RWPE2 (cell line): Measurements from ENCODE around the gene S1PR3.

Experiments used
- ATAC-seq: fragments of 200-7000 bp; cut with Tn5 transposase; 3 replicates; pipeline ENCODE4 v1.9.1; 2021; ENCODE audit warnings: low read depth
- DNase-seq: peaks from one replicate; pipeline ENCODE4 v3.0.0-alpha.2; 2020; ENCODE audit warnings: low spot score
- H3K27ac ChIP-seq: fragments of 450-650 bp; 2 replicates; pipeline ENCODE4 v1.5.1; 2017; ENCODE audit warnings: mild to moderate bottlenecking; ENCODE audit not compliant: poor library complexity, severe bottlenecking
- H3K27me3 ChIP-seq: fragments of 250-450 bp; sonication (Bioruptor Pico); 2 replicates; pipeline ENCODE4 v1.5.1; 2021; ENCODE audit warnings: mild to moderate bottlenecking, moderate library complexity; ENCODE audit not compliant: insufficient read depth, poor library complexity, severe bottlenecking
- H3K36me3 ChIP-seq: fragments of 250-450 bp; sonication (Bioruptor Pico); 2 replicates; pipeline ENCODE4 v1.5.1; 2020; ENCODE audit warnings: low read depth, mild to moderate bottlenecking, moderate library complexity
- H3K4me1 ChIP-seq: fragments of 250-450 bp; sonication (Bioruptor Pico); 2 replicates; pipeline ENCODE4 v1.5.1; 2021; ENCODE audit warnings: mild to moderate bottlenecking, moderate library complexity; ENCODE audit not compliant: insufficient read depth, poor library complexity, severe bottlenecking
- H3K4me3 ChIP-seq: fragments of 250-450 bp; sonication (Bioruptor Pico); 2 replicates; pipeline ENCODE4 v1.5.1; 2021; ENCODE audit warnings: mild to moderate bottlenecking, moderate library complexity; ENCODE audit not compliant: severe bottlenecking
- H3K9me3 ChIP-seq: fragments of 250-450 bp; sonication (Bioruptor Pico); 2 replicates; pipeline ENCODE4 v1.5.1; 2021; ENCODE audit warnings: mild to moderate bottlenecking, moderate library complexity; ENCODE audit not compliant: severe bottlenecking
- TF ChIP-seq, protein P1 (sequence below): fragments of 450-650 bp; IDR thresholded peaks from one replicate; pipeline ENCODE4 v1.5.1; 2017; ENCODE audit warnings: mild to moderate bottlenecking, moderate library complexity; ENCODE audit not compliant: poor library complexity, severe bottlenecking

S1PR3 gene

DNA sequence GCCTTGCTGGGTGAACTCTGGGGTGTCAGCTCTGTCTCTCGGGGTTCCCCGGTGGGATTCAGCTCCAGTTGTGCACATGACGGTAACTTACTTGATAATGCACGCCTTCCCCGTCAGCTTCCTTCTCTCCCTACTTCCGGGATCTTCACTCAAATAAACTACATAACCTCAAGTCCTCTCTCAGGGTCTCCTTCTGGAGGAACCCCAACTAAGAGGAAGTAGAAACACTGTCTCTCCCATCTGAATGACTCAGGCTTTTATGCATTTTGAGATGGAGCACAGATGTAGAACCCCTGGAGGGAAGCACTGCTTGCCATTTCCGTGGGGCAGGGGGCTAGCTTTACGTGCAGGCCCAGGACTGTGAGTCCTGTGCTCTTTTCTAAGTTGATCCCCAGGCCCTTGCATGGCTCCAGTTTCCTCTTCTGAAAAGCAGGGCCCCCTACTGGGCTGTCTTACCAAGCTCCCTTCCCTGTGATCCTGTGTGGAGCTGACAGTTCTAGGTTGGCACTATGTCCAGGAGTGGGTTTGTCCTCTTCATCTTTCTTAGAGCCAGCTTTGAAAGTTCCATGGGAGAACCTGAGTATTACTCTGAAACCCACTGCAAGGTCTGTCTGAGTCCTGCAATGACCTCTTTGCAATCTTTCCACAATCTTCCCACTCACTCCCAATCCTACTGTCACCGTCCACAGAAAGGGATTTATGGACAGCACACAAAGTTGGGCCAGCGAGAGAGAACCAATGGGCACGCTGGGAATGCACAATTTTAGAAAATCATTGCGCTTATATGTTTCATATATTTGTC, 17.7 kb downstream of the S1PR3 start:
- H3K27ac ChIP-seq = no peak overlapping the region
- H3K36me3 ChIP-seq = no peaks in the 10 kb centered on the region

DNA sequence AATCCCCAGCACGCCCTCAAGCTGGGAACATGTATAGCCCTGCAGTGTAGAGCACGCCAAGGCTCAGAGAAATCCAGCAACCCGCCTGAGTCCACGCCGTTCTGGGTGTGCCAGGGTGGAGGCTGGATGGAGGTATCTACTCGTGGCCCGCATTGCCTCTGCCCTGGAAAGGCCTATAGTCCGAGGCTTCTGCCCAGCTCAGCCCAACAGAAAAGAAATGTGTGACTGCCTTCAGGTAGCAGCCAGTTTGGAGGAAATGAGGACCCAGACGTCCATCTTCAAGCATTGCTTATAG, 18.2 kb downstream of the S1PR3 start:
- no peaks in the 10 kb centered on the region for H3K27me3 ChIP-seq
- no peaks in the 10 kb centered on the region for H3K4me1 ChIP-seq
- H3K9me3 ChIP-seq = no peaks in the 10 kb centered on the region
- DNase-seq = no peak
- H3K4me3 ChIP-seq = no peak overlapping the region
- H3K36me3 ChIP-seq = no peaks in the 10 kb centered on the region
- ATAC-seq = no peak
- H3K27ac ChIP-seq = no peak overlapping the region
- TF ChIP-seq, protein P1, sequence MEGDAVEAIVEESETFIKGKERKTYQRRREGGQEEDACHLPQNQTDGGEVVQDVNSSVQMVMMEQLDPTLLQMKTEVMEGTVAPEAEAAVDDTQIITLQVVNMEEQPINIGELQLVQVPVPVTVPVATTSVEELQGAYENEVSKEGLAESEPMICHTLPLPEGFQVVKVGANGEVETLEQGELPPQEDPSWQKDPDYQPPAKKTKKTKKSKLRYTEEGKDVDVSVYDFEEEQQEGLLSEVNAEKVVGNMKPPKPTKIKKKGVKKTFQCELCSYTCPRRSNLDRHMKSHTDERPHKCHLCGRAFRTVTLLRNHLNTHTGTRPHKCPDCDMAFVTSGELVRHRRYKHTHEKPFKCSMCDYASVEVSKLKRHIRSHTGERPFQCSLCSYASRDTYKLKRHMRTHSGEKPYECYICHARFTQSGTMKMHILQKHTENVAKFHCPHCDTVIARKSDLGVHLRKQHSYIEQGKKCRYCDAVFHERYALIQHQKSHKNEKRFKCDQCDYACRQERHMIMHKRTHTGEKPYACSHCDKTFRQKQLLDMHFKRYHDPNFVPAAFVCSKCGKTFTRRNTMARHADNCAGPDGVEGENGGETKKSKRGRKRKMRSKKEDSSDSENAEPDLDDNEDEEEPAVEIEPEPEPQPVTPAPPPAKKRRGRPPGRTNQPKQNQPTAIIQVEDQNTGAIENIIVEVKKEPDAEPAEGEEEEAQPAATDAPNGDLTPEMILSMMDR = no peak

More for the DNA sequence above, 17.7 kb downstream of the S1PR3 start:
- DNase-seq (no peak), ATAC-seq (no peak)
- Histone ChIP-seq H3K9me3 (no peaks in the 10 kb centered on the region), H3K4me1 (no peaks in the 10 kb centered on the region), H3K27me3 (no peaks in the 10 kb centered on the region), H3K4me3 (no peak overlapping the region)
- TF ChIP-seq, protein P1 = no peak

DNA sequence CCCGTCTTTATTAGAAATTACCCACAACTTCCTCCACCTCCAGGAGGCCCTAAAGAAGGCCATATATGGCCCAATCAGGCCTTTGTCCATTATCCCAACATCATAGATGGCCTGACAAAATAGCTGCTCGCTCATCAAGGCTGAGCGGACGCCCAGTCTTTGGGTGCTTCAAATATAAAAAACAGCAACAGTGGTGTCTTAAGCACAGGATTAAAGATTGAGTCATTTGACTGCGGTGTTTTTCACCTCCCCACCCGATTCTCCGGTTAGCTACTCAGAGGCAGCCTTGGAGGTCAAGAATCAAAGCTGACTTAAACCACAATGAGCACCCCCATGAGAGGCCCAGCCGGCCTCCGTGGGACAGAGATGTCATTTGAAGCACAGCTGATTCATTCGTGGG, 18.8 kb downstream of the S1PR3 start:
- H3K36me3 ChIP-seq = no peaks in the 10 kb centered on the region
- H3K27ac ChIP-seq = no peak overlapping the region
- H3K27me3 ChIP-seq = no peaks in the 10 kb centered on the region
- no peaks in the 10 kb centered on the region for H3K9me3 ChIP-seq
- DNase-seq (no peak), ATAC-seq (no peak)
- H3K4me3 ChIP-seq = no peak overlapping the region
- no peaks in the 10 kb centered on the region for H3K4me1 ChIP-seq
- TF ChIP-seq, protein P1 = no peak

DNA sequence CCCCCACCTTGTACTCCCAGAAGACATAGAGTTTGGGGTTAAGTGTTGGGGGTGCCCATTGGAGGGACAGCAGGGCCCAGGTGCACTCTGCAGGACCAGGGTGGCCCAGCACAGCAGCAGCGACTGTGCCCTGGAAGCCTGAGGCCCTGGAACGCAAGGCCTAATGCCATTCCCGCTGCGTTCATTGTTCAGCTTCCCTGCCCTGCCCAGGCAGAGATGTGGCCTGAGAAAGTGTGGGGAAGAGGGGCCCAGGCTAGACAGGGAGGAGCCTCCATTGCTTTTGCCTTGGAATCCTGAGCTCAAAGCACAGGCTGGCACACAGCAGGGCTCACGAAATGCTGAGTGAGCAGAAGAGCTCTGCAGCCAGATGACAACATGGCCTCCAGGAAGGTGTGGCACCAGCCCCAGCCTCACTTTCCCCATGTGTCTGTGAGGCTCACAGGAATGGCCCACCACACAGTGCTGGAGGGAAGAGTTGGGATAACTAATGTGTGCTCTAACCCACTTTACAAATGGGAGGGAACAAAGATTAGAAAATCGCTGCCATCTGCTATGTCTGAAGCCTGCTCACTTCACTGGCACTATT, 19.4 kb downstream of the S1PR3 start:
- H3K27ac ChIP-seq = no peak overlapping the region
- H3K4me3 ChIP-seq = no peak overlapping the region
- no peak for DNase-seq
- TF ChIP-seq, protein P1 = no peak
- ATAC-seq = no peak
- H3K9me3 ChIP-seq = no peaks in the 10 kb centered on the region
- H3K27me3 ChIP-seq = no peaks in the 10 kb centered on the region
- no peaks in the 10 kb centered on the region for H3K4me1 ChIP-seq
- H3K36me3 ChIP-seq = no peaks in the 10 kb centered on the region

DNA sequence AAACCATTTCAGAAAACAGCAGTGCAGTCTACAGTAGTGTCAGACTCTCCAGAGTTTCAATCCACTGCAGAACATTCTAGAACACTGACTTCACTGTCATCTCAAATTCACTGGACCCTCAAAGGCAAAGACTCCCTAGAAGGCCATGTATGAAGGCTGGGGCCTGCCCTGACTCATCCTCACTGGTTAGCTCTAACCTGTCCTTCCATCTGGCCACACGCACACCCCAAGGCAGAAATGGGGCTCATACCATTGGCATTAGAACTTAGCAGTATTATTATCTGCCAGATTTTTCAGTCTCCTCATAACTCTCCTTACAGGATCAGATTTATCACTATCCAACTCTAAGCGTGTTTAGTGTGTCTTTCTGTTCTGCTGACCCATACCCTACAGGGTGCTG, 20.4 kb downstream of the S1PR3 start:
- no peaks in the 10 kb centered on the region for H3K36me3 ChIP-seq
- H3K4me3 ChIP-seq = no peak overlapping the region
- no peak for DNase-seq
- no peaks in the 10 kb centered on the region for H3K4me1 ChIP-seq
- no peak for ATAC-seq
- H3K9me3 ChIP-seq = no peaks in the 10 kb centered on the region
- no peak overlapping the region for H3K27ac ChIP-seq
- TF ChIP-seq, protein P1 = no peak
- no peaks in the 10 kb centered on the region for H3K27me3 ChIP-seq
